Measurements from ENCODE around the gene TBX18. TPM values are rescaled to one million over a fixed set of nuclear protein-coding genes. Genes with fewer than 3 reads are reported as not detected.
A peak's percentile ranks its signal among the peaks of the same experiment; 100 is the strongest.

The TBX18 gene
- total RNA-seq (2021; ENCODE audit: unreplicated experiment) (14.4 TPM), Bru-seq, nascent RNA (percentile 58 among the genes with signal in this experiment), BruChase-seq, experiment 1, labeled RNA remaining after a 6-hour chase (percentile 55 among the genes with signal in this experiment), BruChase-seq, experiment 2, labeled RNA remaining after a 2-hour chase (percentile 62 among the genes with signal in this experiment)
- polyA plus RNA-seq (2012) = 9.0 and 10.0 TPM in 2 replicates
- long read RNA-seq, full-length matches to known transcripts = 1 of 10 reads
- long read RNA-seq, partial matches to known transcripts = 1 of 10 reads
- long read RNA-seq, other reads (novel, unspliced or antisense) = 8 of 10 reads

GRCh38 chr6:84764332-84765049 lies at the start of gene TBX18:
TSS of gene TBX18 (minus strand) at chr6:84764598. CDS start at chr6:84764181, 417 bp downstream.
- H3K4me2 ChIP-seq (ENCODE audit: low read length) = peak within 1 kb of the TSS; percentile 77
- H3K27me3 ChIP-seq (ENCODE audit: insufficient read depth, low read length) = no peaks in the 10 kb centered on the region
- ChIA-PET CTCF (interaction anchor here (1.1 kb wide), 1 partner anchor 10 kb away, joined by 13 read pairs; no protein-coding TSS in a partner anchor), RAD21 (ENCODE audit: low non-redundant PET in 1 of 2, low total read pairs in 2 of 2, uncharacterized antibody in 2 of 2, unreplicated experiment in 2 of 2) (no interaction called here), POLR2A (no interaction called here)
- peak; percentile 82 for ATAC-seq
- BruUV-seq (replicated peaks) = no TSS peak
- intact Hi-C loops (cut with micrococcal nuclease) = no loop called here
- H3K79me2 ChIP-seq (ENCODE audit: insufficient read depth, low read length) = peaks cover 30% of the 10 kb centered on the region
- peak within 1 kb of the TSS; percentile 82 for H3K27ac ChIP-seq (ENCODE audit: low read depth, low read length)
- H4K20me1 ChIP-seq (ENCODE audit: insufficient read depth) = no peaks in the 10 kb centered on the region
- peak; percentile 85 for DNase-seq (ENCODE audit: low read depth, low spot score)
- H3K36me3 ChIP-seq (ENCODE audit: control insufficient read depth in 1 of 2, insufficient read depth in 2 of 2, low read length in 2 of 2) = no peaks in the 10 kb centered on the region
- no peak for TF ChIP-seq CBX3 (IDR thresholded peaks at IDR 0.05; ENCODE audit: low read depth)
- TF ChIP-seq CTCF (IDR thresholded peaks at IDR 0.05 in 2 of 3, conservative IDR thresholded peaks at IDR 0.05 in 1 of 3; ENCODE audit: borderline replicate concordance in 1 of 3, insufficient read depth in 1 of 3, low read depth in 2 of 3, low read length in 2 of 3) = no peak
- TF ChIP-seq REST (IDR thresholded peaks at IDR 0.05; ENCODE audit: low read depth) = no peak
- peak; percentile 54 for TF ChIP-seq POLR2AphosphoS5 (IDR thresholded peaks at IDR 0.05; ENCODE audit: low read depth, low read length)
- TF ChIP-seq ZFX (IDR thresholded peaks at IDR 0.05) = no peak
- TF ChIP-seq TCF7L2 (IDR thresholded peaks at IDR 0.05; ENCODE audit: borderline replicate concordance, extremely low read depth, insufficient read depth, insufficient read length) = peak; percentile 30
- no peak for TF ChIP-seq CEBPB (IDR thresholded peaks at IDR 0.05; ENCODE audit: low read depth)
- peak; percentile 31; the same call in 1 of the 2 replicates for TF ChIP-seq SIN3A (IDR thresholded peaks at IDR 0.05; ENCODE audit: low read depth)
- no peak for TF ChIP-seq MAX (IDR thresholded peaks at IDR 0.05)
- peak; percentile 59; the same call in 1 of the 2 replicates for TF ChIP-seq EGR1 (IDR thresholded peaks at IDR 0.05; ENCODE audit: low read depth)
- peak; percentile 70 for TF ChIP-seq SP1 (IDR thresholded peaks at IDR 0.05; ENCODE audit: low read depth)
- TF ChIP-seq SRF (IDR thresholded peaks at IDR 0.05; ENCODE audit: low read depth) = peak; percentile 93
- peak; percentile 38; the same call in 1 of the 2 replicates for TF ChIP-seq JUND (IDR thresholded peaks at IDR 0.05)
- peak; percentile 73 for TF ChIP-seq ELF1 (IDR thresholded peaks at IDR 0.05; ENCODE audit: borderline replicate concordance, low read depth)
- TF ChIP-seq ATF3 (IDR thresholded peaks at IDR 0.05) = no peak
- H3K9me2 ChIP-seq (ENCODE audit: insufficient read depth) = no peaks in the 10 kb centered on the region
- H2AFZ ChIP-seq (ENCODE audit: low read depth, low read length, poor library complexity, severe bottlenecking) = peak within 1 kb of the TSS; percentile 46
- peaks cover 0 to 13% of the 10 kb centered on the region in 2 experiments; a peak in 2 of 4 replicates for H3K4me1 ChIP-seq (ENCODE audit: control insufficient read depth in 1 of 2, insufficient read depth in 2 of 2, low read length in 2 of 2)
- no peaks in the 10 kb centered on the region for H3K9me3 ChIP-seq (ENCODE audit: control insufficient read depth in 1 of 2, insufficient read depth in 1 of 2, low read depth in 1 of 2, low read length in 2 of 2)
- peak within 1 kb of the TSS; percentile 77 for H3K9ac ChIP-seq (ENCODE audit: low read length)
- H3K4me3 ChIP-seq (replicated peaks in 1 of 2; ENCODE audit: low read depth in 1 of 2, low read length in 2 of 2) = peak within 1 kb of the TSS; percentile 53 to 68

Data from HCT116 (cell line).